RWPE2 (cell line): Measurements from ENCODE around the gene MAPKAPK2.

Experiments used
- ATAC-seq: fragments of 200-7000 bp; cut with Tn5 transposase; 3 replicates; pipeline ENCODE4 v1.9.1; 2021; ENCODE audit warnings: low read depth
- DNase-seq: peaks from one replicate; pipeline ENCODE4 v3.0.0-alpha.2; 2020; ENCODE audit warnings: low spot score
- H3K27ac ChIP-seq: fragments of 450-650 bp; 2 replicates; pipeline ENCODE4 v1.5.1; 2017; ENCODE audit warnings: mild to moderate bottlenecking; ENCODE audit not compliant: poor library complexity, severe bottlenecking
- H3K27me3 ChIP-seq: fragments of 250-450 bp; sonication (Bioruptor Pico); 2 replicates; pipeline ENCODE4 v1.5.1; 2021; ENCODE audit warnings: mild to moderate bottlenecking, moderate library complexity; ENCODE audit not compliant: insufficient read depth, poor library complexity, severe bottlenecking
- H3K36me3 ChIP-seq: fragments of 250-450 bp; sonication (Bioruptor Pico); 2 replicates; pipeline ENCODE4 v1.5.1; 2020; ENCODE audit warnings: low read depth, mild to moderate bottlenecking, moderate library complexity
- H3K4me1 ChIP-seq: fragments of 250-450 bp; sonication (Bioruptor Pico); 2 replicates; pipeline ENCODE4 v1.5.1; 2021; ENCODE audit warnings: mild to moderate bottlenecking, moderate library complexity; ENCODE audit not compliant: insufficient read depth, poor library complexity, severe bottlenecking
- H3K4me3 ChIP-seq: fragments of 250-450 bp; sonication (Bioruptor Pico); 2 replicates; pipeline ENCODE4 v1.5.1; 2021; ENCODE audit warnings: mild to moderate bottlenecking, moderate library complexity; ENCODE audit not compliant: severe bottlenecking
- H3K9me3 ChIP-seq: fragments of 250-450 bp; sonication (Bioruptor Pico); 2 replicates; pipeline ENCODE4 v1.5.1; 2021; ENCODE audit warnings: mild to moderate bottlenecking, moderate library complexity; ENCODE audit not compliant: severe bottlenecking
- TF ChIP-seq, protein P1 (sequence below): fragments of 450-650 bp; IDR thresholded peaks from one replicate; pipeline ENCODE4 v1.5.1; 2017; ENCODE audit warnings: mild to moderate bottlenecking, moderate library complexity; ENCODE audit not compliant: poor library complexity, severe bottlenecking

MAPKAPK2 gene

DNA sequence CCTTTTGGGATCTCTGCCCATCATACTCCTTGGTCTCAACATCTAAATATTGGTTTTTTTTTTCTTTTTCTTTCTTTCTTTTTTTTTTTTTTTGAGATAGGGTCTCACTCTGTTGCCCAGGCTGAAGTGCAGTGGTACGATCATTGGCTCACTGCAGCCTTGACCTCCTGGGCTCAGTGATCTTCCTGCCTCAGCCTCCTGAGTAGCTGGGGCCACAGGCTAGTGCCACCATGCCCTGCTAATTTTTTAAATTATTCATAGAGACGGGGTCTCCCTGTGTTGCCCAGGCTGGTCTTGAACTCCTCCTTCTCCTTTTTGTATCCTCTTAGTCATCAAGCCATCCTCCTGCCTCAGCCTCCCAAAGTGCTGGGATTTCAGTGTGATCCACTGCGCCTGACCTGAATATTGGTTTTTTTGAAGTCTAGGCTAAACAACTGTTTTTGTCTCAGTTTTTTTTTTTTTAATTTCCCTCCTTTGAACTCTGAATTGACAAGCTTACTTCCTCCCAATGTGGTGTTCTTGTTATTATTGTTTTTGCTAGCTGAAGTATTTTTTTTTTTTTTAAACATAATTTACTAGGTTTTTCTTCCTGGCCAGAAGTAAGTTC lies 30.9 kb downstream of the MAPKAPK2 start:
- peaks cover 11% of the 10 kb centered on the region for H3K4me1 ChIP-seq
- TF ChIP-seq, protein P1, sequence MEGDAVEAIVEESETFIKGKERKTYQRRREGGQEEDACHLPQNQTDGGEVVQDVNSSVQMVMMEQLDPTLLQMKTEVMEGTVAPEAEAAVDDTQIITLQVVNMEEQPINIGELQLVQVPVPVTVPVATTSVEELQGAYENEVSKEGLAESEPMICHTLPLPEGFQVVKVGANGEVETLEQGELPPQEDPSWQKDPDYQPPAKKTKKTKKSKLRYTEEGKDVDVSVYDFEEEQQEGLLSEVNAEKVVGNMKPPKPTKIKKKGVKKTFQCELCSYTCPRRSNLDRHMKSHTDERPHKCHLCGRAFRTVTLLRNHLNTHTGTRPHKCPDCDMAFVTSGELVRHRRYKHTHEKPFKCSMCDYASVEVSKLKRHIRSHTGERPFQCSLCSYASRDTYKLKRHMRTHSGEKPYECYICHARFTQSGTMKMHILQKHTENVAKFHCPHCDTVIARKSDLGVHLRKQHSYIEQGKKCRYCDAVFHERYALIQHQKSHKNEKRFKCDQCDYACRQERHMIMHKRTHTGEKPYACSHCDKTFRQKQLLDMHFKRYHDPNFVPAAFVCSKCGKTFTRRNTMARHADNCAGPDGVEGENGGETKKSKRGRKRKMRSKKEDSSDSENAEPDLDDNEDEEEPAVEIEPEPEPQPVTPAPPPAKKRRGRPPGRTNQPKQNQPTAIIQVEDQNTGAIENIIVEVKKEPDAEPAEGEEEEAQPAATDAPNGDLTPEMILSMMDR, result no peak
- ATAC-seq, result no peak

DNA sequence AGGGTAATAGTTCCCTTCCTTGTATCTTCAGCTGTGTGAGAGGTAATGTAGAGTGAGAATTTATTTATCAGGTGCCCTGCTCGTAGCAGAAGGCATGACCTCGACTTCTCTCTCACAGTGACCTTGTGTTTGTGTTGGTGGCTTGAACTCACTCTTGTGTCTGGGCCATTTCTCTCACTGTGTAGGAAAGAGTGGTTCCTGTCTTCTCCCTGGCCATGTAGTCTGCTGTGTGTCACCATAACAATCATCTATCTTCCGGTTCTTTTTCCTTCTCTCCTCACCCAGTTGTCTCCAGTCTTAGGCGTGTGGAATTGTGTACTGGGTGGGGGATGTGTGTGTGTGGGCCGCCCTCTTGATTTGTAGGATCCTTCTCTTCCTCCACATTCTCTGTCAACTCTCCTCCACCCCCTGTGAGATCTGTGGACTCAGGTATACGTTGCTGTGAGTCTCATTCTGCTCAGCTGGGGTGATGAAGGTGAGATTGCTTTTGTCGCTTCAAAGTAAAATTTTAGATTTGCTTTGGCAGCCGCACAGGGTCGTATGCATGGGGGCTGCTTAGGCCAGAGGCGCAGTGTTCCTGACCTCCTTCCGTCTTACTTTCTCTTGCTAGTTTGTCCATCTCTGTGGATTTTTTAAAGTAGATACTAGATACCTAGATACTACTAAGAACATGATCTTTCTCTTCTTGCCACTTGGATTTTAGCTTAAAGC lies 31.6 kb downstream of the MAPKAPK2 start:
- ATAC-seq, result no peak

More for the DNA sequence above, 30.9 kb downstream of the MAPKAPK2 start:
- Histone ChIP-seq H3K36me3 (no peaks in the 10 kb centered on the region), H3K9me3 (no peaks in the 10 kb centered on the region), H3K4me3 (no peak overlapping the region), H3K27ac (no peak overlapping the region), H3K27me3 (no peaks in the 10 kb centered on the region)
- DNase-seq, result no peak

DNA sequence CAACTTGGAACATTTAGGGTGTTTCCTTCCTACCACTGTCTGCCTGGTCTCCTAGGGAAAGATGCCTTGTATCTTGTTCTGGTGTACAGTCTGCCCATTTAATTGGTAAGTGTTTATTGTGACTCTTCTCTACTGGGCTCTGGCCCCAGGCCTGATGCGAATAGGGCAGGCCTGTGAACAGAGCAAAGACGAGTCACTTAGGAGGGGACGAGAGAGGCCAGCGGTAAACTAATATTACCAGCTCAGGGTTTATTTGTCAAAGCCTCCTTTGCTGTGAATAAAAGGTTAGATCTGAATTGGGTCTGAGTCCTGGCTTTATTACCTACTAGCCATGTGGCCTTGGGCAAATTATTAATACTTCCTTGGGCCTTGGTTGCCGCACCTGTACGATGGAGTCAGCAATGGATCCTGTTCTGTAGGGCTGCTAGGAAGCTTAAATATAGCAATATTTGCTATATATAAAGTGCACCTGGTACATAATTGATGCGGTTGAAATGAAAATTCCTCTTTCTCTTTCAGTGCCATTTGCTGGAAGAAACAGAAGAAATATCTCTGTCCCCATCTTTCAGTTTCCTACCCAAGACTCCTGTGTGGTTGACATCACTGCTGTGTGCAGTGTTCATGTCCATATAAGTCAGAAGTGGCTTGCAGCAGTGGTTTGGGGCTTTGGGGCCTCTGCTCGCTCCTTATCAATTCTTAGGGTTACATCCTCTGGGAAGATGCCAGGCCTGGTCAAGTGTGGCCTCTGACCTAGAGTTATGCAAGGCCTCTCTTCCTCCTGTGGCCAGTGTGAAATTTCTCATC lies 32.4 kb downstream of the MAPKAPK2 start:
- TF ChIP-seq, protein P1, result no peak
- Histone ChIP-seq H3K27me3 (no peaks in the 10 kb centered on the region), H3K27ac (no peak overlapping the region), H3K4me1 (peaks cover 11% of the 10 kb centered on the region), H3K36me3 (no peaks in the 10 kb centered on the region), H3K4me3 (no peak overlapping the region), H3K9me3 (no peaks in the 10 kb centered on the region)
- no peak for DNase-seq
- no peak for ATAC-seq

More for the DNA sequence above, 31.6 kb downstream of the MAPKAPK2 start:
- Histone ChIP-seq H3K36me3 (no peaks in the 10 kb centered on the region), H3K4me3 (no peak overlapping the region), H3K4me1 (peaks cover 11% of the 10 kb centered on the region), H3K9me3 (no peaks in the 10 kb centered on the region), H3K27me3 (no peaks in the 10 kb centered on the region), H3K27ac (no peak overlapping the region)
- no peak for DNase-seq
- TF ChIP-seq, protein P1, result no peak

DNA sequence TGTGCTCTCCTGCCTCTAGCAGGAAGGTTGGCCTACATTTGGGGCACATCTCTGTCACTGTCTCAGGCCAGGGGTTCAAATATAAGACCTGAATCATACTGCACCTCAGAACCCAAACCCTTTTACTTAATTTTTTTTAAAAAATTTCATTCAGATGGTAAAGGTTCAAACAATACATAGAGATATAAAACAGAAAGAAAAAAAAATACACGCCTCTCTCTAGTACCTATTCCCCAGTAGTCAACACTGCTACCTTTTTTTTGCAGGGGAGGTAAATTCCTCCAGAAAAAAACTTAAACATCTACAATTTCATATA lies 32.9 kb downstream of the MAPKAPK2 start:
- H3K4me1 ChIP-seq, result peaks cover 11% of the 10 kb centered on the region
- H3K36me3 ChIP-seq, result no peaks in the 10 kb centered on the region
- ATAC-seq, result no peak
- no peaks in the 10 kb centered on the region for H3K27me3 ChIP-seq
- H3K9me3 ChIP-seq, result no peaks in the 10 kb centered on the region
- TF ChIP-seq, protein P1, result no peak
- H3K27ac ChIP-seq, result no peak overlapping the region
- no peak overlapping the region for H3K4me3 ChIP-seq
- no peak for DNase-seq
